Ishikawa (cell line): Measurements from ENCODE around the gene LIMA1.

Experiments used
- CEBPB ChIP-seq: IDR thresholded peaks from 2 replicates; pipeline ENCODE4 v1.6.1; 2012
- CREB1 ChIP-seq: IDR thresholded peaks from 2 replicates; pipeline ENCODE4 v1.6.1; 2012; ENCODE audit warnings: low read depth
- EGR1 ChIP-seq: IDR thresholded peaks from 2 replicates; pipeline ENCODE4 v1.6.1; 2012
- EP300 ChIP-seq: IDR thresholded peaks from 2 replicates; pipeline ENCODE4 v1.6.1; 2012; ENCODE audit warnings: borderline replicate concordance
- FOXM1 ChIP-seq: IDR thresholded peaks from 2 replicates; pipeline ENCODE4 v1.6.1; 2012; ENCODE audit warnings: low read depth, borderline replicate concordance
- MAX ChIP-seq: IDR thresholded peaks from 2 replicates; pipeline ENCODE4 v1.6.1; 2012
- NFIC ChIP-seq: IDR thresholded peaks from 2 replicates; pipeline ENCODE4 v1.6.1; 2012
- RAD21 ChIP-seq: IDR thresholded peaks from 2 replicates; pipeline ENCODE4 v1.6.1; 2012; ENCODE audit warnings: low read depth
- TEAD4 ChIP-seq: IDR thresholded peaks from 2 replicates; pipeline ENCODE4 v1.6.1; 2012
- USF1 ChIP-seq: IDR thresholded peaks from 2 replicates; pipeline ENCODE4 v1.6.1; 2012
- YY1 ChIP-seq: IDR thresholded peaks from 2 replicates; pipeline ENCODE4 v1.6.1; 2012; ENCODE audit warnings: low read depth
- ZBTB7A ChIP-seq: IDR thresholded peaks from 2 replicates; pipeline ENCODE4 v1.6.1; 2012; ENCODE audit warnings: low read depth

- TF ChIP-seq EP300 (no peak), RAD21 (no peak), YY1 (no peak), TEAD4 (no peak), CREB1 (no peak), CEBPB (no peak), EGR1 (no peak), USF1 (no peak), MAX (no peak), NFIC (no peak), FOXM1 (no peak), ZBTB7A (no peak)
Observed at GRCh38 chr12:50219544-50219943, 63.8 kb downstream of the LIMA1 start.
